Right ventricle myocardium inferior (tissue), 1 donor: ENCODE data around the gene GUCY2F. TPM values are rescaled to one million over a fixed set of nuclear protein-coding genes. Genes with fewer than 3 reads are reported as not detected.

Source experiments
- ATAC-seq: fragments of 200-7000 bp; cut with Tn5 transposase; one replicate; pipeline ENCODE4 v1.9.1; 2020; ENCODE audit warnings: mild to moderate bottlenecking, moderate library complexity
- DNase-seq: peaks from one replicate; pipeline ENCODE4 v3.0.0; 2021; ENCODE audit errors: missing footprints
- intact Hi-C: fragments of 100-400 bp; cut with DNase I; formaldehyde crosslinking; loops from one replicate; pipeline ENCODE4 v1.11.0; 2022
- total RNA-seq: library from RNA; stranded (reverse); fragmentation: NEBNext Ultra II Directional; extraction: Animal tissue kit (Norgen Biotek cat#: 25700); gene quantifications from one replicate; pipeline ENCODE4 v1.2.1, GENCODE V29; 2021
- donor health status: DM: no; HTN: yes; CAD: no; lungs with severe emphysema.

The GUCY2F gene
- total RNA-seq, 1 donor from 2014 or later = not detected

GRCh38 chrX:109403922-109404321, 78.0 kb downstream of the GUCY2F start:
- no peak for DNase-seq
- ATAC-seq = no peak
- intact Hi-C loops = no loop called here

GRCh38 chrX:109399831-109400230, 82.1 kb downstream of the GUCY2F start:
- ATAC-seq (no peak), DNase-seq (no peak)
- intact Hi-C loops = no loop called here

GRCh38 chrX:109398833-109399232, 83.1 kb downstream of the GUCY2F start:
- intact Hi-C loops = no loop called here
- DNase-seq (no peak), ATAC-seq (no peak)

- DNase-seq (no peak), ATAC-seq (no peak)
Observed at GRCh38 chrX:109398061-109398460, 83.8 kb downstream of the GUCY2F start.

GRCh38 chrX:109393859-109394258, 88.0 kb downstream of the GUCY2F start:
- ATAC-seq (no peak), DNase-seq (no peak)
- intact Hi-C loops = no loop called here

More at GRCh38 chrX:109398061-109398460, 83.8 kb downstream of the GUCY2F start:
- intact Hi-C loops = no loop called here

GRCh38 chrX:109392895-109393294, 89.0 kb downstream of the GUCY2F start:
- DNase-seq = no peak
- intact Hi-C loops = no loop called here
- ATAC-seq = no peak

- intact Hi-C loops = no loop called here
- ATAC-seq (no peak), DNase-seq (no peak)
Observed at GRCh38 chrX:109390556-109390955, 91.3 kb downstream of the GUCY2F start.

GRCh38 chrX:109389917-109390316, 92.0 kb downstream of the GUCY2F start:
- ATAC-seq (no peak), DNase-seq (no peak)
- intact Hi-C loops = no loop called here

GRCh38 chrX:109384699-109385098, 97.2 kb downstream of the GUCY2F start:
- intact Hi-C loops = no loop called here

GRCh38 chrX:109382332-109382731, 99.6 kb downstream of the GUCY2F start:
- intact Hi-C loops = no loop called here
- ATAC-seq (no peak), DNase-seq (no peak)

More at GRCh38 chrX:109384699-109385098, 97.2 kb downstream of the GUCY2F start:
- no peak for ATAC-seq
- DNase-seq = no peak

- intact Hi-C loops = no loop called here
- no peak for ATAC-seq
Observed at GRCh38 chrX:109378281-109378680, 103.6 kb downstream of the GUCY2F start.

GRCh38 chrX:109374262-109374960, 107.5 kb downstream of the GUCY2F start:
- intact Hi-C loops = no loop called here
- no peak for ATAC-seq

More at GRCh38 chrX:109378281-109378680, 103.6 kb downstream of the GUCY2F start:
- DNase-seq = no peak

GRCh38 chrX:109373468-109373867, 108.4 kb downstream of the GUCY2F start:
- DNase-seq (no peak), ATAC-seq (no peak)
- intact Hi-C loops = no loop called here

More at GRCh38 chrX:109374262-109374960, 107.5 kb downstream of the GUCY2F start:
- DNase-seq = no peak

GRCh38 chrX:109372716-109373115, 109.2 kb downstream of the GUCY2F start:
- DNase-seq = no peak
- intact Hi-C loops = no loop called here

GRCh38 chrX:109372291-109372690, 109.6 kb downstream of the GUCY2F start:
- intact Hi-C loops = no loop called here

More at GRCh38 chrX:109372716-109373115, 109.2 kb downstream of the GUCY2F start:
- ATAC-seq = no peak

GRCh38 chrX:109362101-109362500, 119.8 kb downstream of the GUCY2F start:
- ATAC-seq = no peak
- intact Hi-C loops = no loop called here
- DNase-seq = no peak

More at GRCh38 chrX:109372291-109372690, 109.6 kb downstream of the GUCY2F start:
- ATAC-seq = no peak
- DNase-seq = no peak

GRCh38 chrX:109360301-109360700, 121.6 kb downstream of the GUCY2F start:
- DNase-seq (no peak), ATAC-seq (no peak)
- intact Hi-C loops = no loop called here

GRCh38 chrX:109357706-109358105, 124.2 kb downstream of the GUCY2F start:
- ATAC-seq (no peak), DNase-seq (no peak)
- intact Hi-C loops = no loop called here

- no peak for ATAC-seq
- intact Hi-C loops = no loop called here
- DNase-seq = no peak
Observed at GRCh38 chrX:109356684-109357083, 125.2 kb downstream of the GUCY2F start.

GRCh38 chrX:109352066-109352588, 129.8 kb downstream of the GUCY2F start:
- DNase-seq (peak; percentile 41), ATAC-seq (peak; percentile 87)
- intact Hi-C loops = no loop called here
